HG03571 (cell line): ENCODE data around the gene GLIPR1.
"Not testable (repeated sequence)": the region's sequence is repeated elsewhere in the genome, so short reads cannot be mapped to it uniquely, and the experiment has no call there.

Source experiments
- ATAC-seq: cut with Tn5 transposase; IDR thresholded peaks from one replicate; pipeline ENCODE4 v1.9.1; 2021; ENCODE audit not compliant: unreplicated experiment

The GLIPR1 gene

GRCh38 chr12:75480469-75480949, at the start of gene GLIPR1:
TSS of gene GLIPR1 (plus strand) at chr12:75480755. CDS start at chr12:75480881, 126 bp downstream.
- ATAC-seq: peak; percentile 93

DNA sequence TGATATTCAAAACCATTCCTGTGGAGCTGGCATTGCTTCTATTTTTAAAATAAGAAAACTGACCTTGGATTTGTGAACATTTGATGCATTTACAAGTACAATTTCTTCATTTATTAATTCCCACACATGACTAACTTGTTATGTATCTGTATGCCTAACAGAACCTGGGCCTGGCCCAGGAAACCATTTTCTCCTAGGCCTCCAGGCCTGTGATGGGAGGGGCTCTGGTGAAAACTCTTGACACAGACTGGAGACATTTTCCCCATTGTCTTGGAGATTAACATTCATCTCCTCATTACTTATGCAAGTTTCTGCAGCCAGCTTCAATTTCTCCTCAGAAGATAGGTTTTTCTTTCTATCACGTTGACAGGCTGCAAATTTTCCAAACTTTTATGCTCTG, 47.6 kb upstream of the GLIPR1 start:
- no peak for ATAC-seq

DNA sequence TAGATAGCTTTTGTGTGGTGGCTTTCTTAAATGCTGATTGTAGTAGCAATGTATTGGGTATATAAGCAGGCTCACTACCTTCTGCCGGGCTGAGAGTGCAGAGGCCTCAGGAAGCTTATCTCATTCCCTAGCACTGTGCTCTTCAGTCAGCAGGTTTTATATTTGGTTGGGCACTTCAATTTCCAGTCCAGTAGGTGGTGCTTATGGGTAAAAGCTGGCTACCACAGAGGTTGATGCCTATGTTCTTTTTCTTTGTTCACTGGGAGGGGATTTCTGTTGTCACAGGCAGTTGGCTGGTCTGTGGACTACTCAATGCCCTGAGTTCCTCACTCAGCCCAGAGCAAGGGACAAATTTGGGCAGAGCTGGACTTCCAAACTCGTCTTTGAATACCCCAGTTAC, 43.0 kb upstream of the GLIPR1 start:
- no peak for ATAC-seq

DNA sequence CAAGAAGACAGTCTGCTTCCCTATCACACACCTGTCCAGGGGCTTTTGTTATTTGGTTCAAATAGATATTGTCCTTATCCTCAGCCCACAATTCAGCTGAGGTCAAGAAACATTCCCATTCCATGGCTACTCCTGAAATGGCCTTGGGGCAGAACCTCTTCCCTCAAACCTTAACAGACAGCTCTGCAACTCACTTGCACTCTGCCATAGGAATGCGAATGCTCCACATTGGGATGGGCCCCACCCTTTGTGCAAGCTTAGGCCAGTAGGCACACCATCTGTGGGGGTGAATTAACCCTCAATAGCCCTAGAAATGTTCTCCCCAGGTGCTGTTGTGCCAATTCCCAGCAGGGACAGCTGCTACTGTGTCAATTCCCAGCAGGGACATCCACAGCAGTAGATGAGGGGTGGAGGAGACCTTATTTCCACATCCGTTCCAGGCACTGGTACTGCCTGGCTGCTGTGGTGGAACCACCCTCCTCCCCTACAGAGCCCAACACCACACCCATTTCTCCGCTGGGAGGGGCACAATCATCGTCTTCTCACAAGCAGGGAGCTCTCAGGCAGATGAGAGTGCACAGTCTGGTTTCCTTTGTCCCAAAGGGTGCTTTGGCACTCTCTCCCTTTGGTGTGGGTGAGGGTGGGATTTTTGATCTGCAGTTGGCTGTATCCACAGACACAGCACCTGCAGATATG, 42.3 kb upstream of the GLIPR1 start:
- ATAC-seq: no peak

- ATAC-seq: no peak
Observed at GRCh38 chr12:75439048-75439447, 41.5 kb upstream of the GLIPR1 start.

DNA sequence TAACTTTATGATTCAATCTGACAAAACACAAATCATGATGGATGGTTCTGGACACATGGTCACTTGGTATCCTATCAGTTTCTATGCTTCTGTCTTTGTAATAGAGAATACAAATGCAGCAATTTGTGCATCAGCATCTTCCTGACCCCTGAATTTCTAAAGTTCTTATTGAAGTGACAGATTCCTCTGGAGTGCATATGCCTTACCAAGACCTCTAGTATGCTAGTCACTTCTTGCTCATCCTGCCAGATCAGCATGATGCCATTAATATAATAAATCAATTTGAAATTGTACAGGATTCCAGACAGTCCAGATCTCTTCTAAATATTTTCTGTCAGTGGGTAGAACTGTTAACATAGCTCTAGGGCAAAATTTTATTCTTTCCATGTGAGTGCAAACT, 40.6 kb upstream of the GLIPR1 start:
- no peak for ATAC-seq

GRCh38 chr12:75441687-75442449, 38.7 kb upstream of the GLIPR1 start:
- not testable (repeated sequence) for ATAC-seq

GRCh38 chr12:75442454-75442853, 38.1 kb upstream of the GLIPR1 start:
- not testable (repeated sequence) for ATAC-seq

DNA sequence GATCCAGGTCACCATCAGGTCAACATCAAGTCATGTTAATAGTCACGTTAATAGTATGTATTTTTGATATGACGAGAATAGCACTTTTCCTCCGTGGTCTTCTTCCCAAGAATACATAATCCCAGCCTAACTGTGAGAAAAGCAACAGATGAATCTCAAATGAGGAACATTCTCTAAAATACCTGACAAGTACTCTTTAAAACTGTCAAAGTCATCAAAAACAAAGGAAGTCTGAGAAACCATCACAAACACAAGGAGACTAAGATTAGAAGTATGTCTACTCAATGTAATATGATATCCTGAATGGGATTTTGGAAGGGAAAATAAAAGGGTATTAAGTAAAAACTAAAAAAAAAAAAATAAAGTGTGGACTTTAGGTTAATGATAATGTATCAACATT, 36.8 kb upstream of the GLIPR1 start:
- no peak for ATAC-seq

DNA sequence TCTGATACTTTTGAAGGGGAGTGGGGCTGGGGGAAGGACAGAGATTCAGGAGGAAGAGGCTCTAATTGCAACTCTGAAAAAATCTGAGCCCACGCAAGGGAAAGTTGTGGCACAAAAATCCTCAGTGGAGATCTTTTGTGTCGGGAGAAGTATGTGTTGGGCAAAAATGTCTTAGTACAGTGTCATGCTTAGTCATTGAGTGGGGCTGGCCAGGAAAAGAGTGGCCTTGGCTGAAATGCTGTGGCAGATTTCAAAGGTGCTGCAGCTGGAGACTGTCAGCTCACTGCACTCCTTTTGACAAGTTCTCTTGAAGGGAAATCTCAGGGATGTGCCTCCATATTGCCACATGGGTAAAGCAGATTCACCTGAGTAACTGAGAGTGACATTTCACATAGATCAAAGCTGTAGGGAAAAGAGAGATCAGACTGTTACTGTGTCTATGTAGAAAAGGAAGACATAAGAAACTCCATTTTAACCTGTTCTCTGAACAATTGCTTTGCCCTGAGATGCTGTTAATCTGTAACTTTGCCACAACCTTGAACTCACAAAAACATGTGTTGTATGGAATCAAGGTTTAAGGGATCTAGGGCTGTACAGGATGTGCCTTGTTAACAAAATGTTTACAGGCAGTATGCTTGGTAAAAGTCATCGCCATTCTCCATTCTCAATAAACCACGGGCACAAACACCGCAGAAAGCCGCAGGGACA, 36.0 kb upstream of the GLIPR1 start:
- no peak for ATAC-seq

GRCh38 chr12:75445137-75445507, 35.4 kb upstream of the GLIPR1 start:
- not testable (repeated sequence) for ATAC-seq

DNA sequence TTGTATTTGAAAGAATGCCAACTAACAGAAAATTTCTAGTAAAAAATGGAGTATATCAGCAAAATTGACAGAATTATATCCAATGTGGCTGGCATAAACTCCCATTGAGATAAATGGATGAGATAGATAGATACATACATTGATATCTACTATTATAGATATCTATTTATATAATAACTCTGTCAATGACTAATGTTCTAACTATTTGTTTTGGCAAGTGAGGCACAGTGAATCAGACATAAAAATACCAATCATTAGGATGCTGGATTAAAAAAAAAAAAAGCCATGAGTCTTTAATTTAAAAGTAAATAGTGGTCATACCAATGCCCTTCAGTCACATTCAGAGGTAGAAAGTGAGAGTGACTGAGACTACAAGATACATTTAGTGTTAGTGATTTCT, 33.7 kb upstream of the GLIPR1 start:
- no peak for ATAC-seq

GRCh38 chr12:75447691-75448393, 32.7 kb upstream of the GLIPR1 start:
- ATAC-seq: no peak

GRCh38 chr12:75452675-75453330, 27.8 kb upstream of the GLIPR1 start:
- ATAC-seq: no peak

DNA sequence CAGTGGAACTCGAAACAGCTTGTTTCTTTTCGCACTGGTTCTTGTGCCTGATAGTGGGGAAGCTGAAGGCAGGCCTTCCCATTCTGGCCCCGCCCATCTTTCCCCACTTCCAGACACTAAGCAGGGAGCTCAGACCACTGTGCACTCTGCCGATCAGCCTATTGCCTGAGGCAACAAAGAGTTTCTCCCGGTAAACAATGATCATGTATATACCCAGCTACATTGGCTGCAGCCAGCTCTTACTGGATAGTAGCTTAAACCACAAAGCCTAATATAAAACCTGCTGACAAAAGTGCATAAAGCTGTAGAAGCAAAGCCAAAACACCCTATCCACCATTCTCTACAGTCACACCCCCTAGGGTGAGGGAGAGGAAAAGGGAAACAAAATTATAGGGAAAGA, 24.7 kb upstream of the GLIPR1 start:
- no peak for ATAC-seq

DNA sequence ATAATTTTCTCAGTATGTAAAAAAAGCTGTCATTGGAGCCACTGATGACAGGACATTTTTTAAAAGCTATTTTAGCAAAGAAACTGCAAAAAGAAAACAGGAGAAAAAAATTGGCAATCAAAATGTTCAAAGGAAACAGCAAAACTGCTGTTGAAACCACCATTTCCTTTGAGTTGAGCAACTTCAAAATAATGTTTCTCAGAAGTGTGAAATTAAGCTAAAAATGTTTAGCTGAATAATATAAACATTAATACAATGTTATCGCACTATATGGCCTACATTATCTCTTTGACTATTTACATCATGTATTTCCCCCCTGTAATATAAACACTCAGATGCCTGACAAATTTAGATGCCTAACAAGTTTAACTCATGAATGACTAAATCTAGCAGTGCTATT, 23.4 kb upstream of the GLIPR1 start:
- ATAC-seq: no peak

DNA sequence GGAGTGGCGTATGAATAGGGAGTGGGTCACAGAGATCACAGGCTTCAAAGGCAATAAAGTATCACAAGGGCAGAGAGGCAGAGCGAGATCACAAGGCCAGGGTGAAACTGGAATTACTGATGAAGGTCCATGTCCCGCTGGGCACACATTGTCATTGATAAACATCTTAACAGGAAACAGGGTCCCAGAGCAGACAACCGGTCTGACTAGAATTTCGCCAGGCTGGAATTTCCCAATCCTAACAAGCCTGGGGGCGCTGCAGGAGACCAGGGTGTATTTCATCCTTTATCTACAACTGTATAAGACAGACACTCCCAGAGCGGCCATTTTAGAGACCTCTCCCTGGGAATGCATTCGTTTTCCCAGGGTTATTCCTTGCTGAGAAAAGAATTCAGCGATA, 22.7 kb upstream of the GLIPR1 start:
- ATAC-seq: not testable (repeated sequence)

- ATAC-seq: no peak
Observed at GRCh38 chr12:75459755-75460154, 20.8 kb upstream of the GLIPR1 start.

DNA sequence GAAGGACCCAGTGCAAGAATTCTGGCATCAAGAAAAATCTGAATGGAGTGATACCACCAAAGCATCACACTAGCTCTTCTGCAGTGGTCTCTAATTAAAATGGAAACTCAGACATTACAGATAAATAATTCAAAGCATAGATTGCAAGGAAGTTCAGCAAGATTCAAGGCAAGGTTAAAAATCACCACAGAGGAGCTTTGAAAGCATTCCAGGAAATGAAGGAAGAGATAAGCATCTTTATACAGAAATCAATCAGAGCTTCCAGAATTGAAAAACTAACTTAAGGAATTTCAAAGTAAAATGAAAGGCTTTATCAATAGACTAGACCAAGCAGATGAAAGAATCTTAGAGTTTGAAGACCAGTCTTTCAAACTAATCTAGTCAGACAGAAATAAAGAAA, 20.4 kb upstream of the GLIPR1 start:
- ATAC-seq: no peak
